GM21786 (cell line): ENCODE data around the gene VPS37D.
"Not testable (repeated sequence)": the region's sequence is repeated elsewhere in the genome, so short reads cannot be mapped to it uniquely, and the experiment has no call there.

Experiments
- ATAC-seq: cut with Tn5 transposase; IDR thresholded peaks from one replicate; pipeline ENCODE4 v1.9.1; 2021; ENCODE audit not compliant: unreplicated experiment

Gene VPS37D

GRCh38 chr7:73667344-73668102 lies at the start of gene VPS37D:
TSS of gene VPS37D (plus strand) at chr7:73667831. CDS start at chr7:73667959, 128 bp downstream.
- ATAC-seq: peak; percentile 95

DNA sequence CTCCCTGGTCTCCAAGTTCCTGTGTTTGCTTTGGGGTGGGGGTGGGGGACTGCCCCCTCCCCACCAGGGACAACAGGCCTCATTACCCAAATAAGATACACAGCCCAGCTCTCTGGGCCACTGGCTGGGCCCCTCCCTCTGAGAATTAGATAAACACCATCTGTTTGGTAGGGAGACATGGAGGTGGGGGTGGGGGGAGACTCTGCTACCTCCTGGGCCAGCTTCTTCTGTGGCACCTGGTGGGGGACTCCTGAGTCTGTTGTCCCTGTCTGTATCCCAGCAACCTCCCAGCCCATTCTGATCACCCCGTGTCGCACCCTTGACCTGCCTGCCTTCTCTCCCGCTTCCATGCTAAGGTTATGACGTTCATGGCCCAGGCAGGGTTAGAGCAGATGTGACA lies 49.1 kb upstream of the VPS37D start:
- no peak for ATAC-seq

DNA sequence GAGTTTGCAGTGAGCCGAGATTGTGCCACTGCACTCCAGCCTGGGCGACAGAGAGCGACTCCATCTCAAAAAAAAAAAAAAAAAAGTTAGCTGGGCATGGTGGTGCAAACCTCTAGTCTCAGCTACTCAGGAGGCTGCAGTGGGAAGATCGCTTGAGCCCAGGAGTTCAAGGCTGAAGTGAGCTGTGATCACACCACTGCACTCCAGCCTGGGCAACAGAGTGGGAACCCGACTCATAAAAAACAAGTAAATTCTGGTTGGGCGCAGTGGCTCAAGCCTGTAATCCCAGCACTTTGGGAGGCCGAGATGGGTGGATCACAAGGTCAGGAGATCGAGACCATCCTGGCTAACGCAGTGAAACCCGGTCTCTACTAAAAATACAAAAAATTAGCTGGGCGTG lies 48.2 kb upstream of the VPS37D start:
- not testable (repeated sequence) for ATAC-seq

GRCh38 chr7:73621168-73622063 lies 46.2 kb upstream of the VPS37D start:
- no peak for ATAC-seq

DNA sequence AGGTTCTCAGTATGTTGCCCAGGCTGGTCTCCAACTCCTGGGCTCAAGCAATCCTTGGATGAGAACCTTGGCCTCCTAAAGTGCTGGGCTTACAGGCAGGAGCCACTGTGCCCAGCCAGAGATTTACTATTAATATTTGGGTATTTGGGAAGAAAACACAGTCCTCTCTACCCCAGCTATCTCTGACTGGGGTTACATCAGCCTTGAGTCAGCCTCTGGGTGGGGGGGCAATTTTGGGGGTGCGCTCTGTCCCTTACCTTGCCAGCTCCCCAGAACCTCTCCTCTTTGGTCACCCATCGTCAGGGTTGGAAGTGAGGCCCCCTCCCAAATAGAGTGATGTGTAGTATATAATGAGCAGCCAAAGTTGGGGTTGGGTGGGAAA lies 45.1 kb upstream of the VPS37D start:
- ATAC-seq: no peak

DNA sequence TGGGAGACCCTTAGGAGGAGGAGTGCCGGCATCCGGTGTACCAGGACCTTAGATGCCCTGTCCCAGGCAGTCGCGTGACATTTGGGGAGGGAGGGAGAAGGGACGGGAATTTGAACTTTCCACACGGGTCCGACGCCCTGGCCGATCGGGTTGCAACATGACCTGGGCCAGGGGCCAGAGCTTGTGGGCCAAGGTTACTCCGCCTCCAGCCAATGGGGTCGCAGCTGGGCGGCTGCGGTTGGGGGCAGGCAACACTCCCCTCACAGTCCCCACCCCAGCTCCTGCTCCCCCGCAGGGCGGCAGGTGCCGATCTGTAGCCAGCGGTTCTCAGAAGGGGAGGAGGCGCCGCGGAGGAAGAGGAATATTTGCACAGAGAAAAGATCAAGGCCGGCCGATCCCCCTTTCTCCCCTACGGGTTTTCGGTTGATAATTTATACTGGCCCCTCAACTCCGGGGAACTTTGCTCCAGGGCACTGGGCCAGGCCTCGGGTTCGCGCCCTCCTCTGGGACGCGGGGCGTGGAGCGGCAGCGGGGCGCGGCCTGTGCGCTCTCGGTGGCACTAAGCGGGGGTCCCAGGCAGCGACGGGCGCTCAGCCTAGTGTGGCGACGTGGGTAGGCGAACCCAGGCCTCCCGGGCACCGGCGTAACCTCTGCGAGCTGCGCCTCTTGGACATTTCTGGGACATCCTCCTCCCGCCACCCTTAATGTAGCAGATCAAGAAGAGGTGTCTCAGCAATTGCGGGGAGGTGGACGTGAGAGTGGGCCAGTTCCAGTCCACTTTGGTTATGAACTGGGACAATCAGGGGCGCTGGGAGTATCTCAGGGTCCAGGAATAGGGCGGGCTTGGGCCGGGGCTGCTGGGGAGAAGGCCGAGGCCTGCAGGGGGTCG lies 44.5 kb upstream of the VPS37D start:
- no peak for ATAC-seq

- ATAC-seq: no peak
These were observed 43.6 kb upstream of the VPS37D start, which contains the start of gene MLXIPL for GRCh38 chr7:73623798-73624668. TSS of gene MLXIPL (minus strand) at chr7:73624522. CDS start at chr7:73624492, 30 bp downstream.

DNA sequence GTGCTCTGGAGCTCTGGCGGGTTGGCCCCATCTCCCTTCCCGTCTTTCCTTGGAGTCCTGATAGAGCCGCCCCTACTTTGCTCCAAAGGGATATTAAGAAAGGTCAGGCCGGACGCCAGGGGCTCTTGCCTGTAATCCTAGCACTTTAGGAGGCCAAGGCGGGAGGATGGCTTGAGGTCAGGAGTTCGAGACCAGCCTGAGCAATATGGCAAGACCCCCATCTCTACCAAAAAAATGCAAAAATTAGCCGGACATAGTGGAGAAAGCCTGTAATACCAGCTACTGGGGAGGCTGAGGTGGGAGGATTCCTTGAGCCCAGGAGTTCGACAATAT lies 43.0 kb upstream of the VPS37D start:
- no peak for ATAC-seq

DNA sequence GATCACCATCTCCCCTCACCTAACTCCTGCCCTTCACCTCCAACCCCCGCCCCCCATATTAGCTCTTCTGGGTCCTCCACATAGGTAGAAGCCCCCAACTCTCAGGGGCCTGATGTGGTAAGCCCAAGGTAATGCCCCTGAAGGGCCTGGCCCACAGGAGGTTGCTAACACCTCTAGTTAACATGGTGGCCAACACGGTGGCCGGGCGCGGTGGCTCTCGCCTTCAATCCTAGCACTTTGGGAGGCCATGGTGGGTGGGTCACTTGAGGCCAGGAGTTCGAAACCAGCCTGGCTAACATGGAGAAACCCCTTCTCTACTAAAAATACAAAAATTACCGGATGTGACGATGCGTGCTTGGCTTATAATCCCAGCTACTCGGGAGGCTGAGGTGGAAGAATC lies 42.4 kb upstream of the VPS37D start:
- no peak for ATAC-seq

DNA sequence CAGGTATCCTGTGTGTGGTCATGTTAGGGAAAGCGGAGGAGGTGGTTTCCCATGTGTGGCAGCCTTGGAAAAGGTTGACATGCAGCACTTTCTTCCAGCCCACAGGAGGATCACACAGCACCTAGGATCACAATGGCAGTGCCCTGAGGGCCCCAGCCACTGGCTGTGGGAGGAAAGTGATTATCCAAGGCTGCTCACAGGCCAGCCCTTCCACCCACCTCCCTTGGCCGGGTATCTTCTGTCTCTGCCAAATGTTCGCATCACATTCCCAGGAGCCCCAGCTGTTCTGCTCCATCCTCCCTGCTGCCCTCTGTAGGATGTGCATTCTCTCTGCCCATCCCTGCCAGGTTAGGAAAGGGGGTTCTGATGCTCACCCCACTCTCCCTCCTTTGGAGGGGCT lies 40.8 kb upstream of the VPS37D start:
- ATAC-seq: no peak

GRCh38 chr7:73628504-73628903 lies 39.1 kb upstream of the VPS37D start:
- ATAC-seq: no peak

GRCh38 chr7:73631558-73631957 lies 36.1 kb upstream of the VPS37D start:
- no peak for ATAC-seq

GRCh38 chr7:73633323-73633722 lies 34.3 kb upstream of the VPS37D start:
- no peak for ATAC-seq

DNA sequence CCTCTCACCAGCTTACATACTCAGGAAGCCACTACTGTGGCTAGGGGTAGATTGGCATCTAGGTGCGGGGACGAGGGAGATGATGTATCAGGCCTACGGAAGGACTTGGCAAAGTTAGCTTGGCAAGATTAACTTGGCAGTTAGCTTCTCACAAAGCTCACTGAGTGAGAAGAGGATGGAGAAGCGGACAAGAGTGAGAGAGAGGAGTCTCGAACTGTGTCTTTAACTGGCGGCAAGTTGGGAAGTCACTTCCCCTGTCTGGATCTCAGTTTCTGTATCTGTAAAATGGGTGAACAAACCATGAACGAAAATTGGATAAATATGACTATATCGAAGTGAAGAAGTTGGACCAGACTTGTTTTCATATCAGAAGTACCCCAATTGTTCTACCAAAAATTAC lies 33.8 kb upstream of the VPS37D start:
- ATAC-seq: no peak

GRCh38 chr7:73635428-73636200 lies 32.0 kb upstream of the VPS37D start:
- ATAC-seq: no peak

DNA sequence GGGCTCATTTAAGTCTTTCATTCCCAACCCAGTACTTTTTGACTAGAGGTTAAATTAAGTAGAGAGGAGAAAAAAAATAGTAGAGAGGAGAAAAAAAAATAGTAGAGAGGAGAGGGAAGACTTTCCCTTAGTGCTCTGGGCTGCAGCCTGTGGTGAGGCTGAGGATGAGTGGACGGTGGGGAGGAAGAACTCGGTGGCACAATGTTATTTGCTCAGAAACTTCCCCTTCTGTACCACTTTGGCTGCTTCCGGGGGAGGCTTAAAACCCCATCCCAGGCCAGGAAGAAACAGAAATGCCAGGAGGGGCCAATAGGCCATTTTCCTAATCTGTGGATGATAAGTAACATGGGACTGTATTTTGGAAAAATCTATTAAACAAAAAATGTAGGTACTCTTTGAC lies 28.7 kb upstream of the VPS37D start:
- ATAC-seq: no peak

- no peak for ATAC-seq
These were observed 24.8 kb upstream of the VPS37D start for GRCh38 chr7:73642834-73643233.

DNA sequence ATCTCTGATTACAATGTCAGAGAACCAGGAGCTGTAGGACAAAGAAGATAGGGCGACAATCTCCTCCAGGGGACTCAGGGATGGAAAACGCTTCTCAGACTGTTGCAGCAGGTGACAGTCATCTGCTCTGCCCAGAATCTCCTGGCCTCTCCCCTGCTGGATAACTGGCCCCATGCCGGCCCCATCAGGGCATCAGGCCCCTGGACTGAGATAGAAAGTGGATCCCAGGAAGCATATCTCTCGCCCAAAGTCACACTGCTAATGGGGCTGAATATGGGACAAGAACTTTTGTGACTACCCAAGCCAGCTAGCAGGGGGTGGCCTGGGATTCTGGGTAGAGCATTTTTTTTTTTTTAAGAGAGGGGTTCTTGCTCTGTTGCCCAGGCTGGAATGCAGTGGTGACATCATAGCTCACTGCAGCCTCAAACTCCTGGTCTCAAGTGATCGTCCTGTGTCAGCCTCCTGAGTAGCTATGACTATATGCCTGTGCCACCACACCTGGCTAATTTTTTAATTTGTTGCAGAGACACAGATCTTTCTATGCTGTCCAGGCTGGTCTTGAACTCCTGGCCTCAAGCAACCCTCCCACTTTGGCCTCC lies 22.8 kb upstream of the VPS37D start:
- no peak for ATAC-seq

GRCh38 chr7:73645643-73646174 lies 21.9 kb upstream of the VPS37D start:
- no peak for ATAC-seq
